ENCODE results near the gene MSH2.

DNA sequence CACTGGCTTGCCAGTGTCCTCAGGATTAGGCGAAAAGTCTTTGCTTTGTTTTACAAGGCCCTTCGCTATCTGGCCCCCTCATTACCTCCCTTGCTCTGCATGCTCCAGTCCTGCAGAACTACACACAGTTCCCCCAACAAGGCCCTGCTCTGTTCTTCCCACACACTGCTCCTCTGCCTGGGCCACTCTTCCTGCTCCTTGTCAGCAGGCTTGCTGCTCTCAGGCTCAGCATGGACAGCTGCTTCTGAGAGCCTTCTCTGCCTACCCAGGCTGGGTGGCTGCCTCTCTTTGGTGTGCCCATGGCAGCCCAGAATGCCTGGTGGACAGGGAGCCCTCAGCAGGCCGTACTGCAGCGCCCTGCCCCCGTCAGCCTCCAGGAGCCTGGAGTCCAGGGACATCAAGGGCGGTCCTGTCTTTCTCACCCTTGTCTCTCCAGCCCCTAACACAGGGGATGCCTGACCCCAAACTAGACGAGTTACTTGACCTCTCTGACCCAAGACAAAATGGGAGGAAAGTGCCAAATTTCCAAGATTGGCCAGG is 111.1 kb downstream of the MSH2 start:
- TF ChIP-seq, protein P1, sequence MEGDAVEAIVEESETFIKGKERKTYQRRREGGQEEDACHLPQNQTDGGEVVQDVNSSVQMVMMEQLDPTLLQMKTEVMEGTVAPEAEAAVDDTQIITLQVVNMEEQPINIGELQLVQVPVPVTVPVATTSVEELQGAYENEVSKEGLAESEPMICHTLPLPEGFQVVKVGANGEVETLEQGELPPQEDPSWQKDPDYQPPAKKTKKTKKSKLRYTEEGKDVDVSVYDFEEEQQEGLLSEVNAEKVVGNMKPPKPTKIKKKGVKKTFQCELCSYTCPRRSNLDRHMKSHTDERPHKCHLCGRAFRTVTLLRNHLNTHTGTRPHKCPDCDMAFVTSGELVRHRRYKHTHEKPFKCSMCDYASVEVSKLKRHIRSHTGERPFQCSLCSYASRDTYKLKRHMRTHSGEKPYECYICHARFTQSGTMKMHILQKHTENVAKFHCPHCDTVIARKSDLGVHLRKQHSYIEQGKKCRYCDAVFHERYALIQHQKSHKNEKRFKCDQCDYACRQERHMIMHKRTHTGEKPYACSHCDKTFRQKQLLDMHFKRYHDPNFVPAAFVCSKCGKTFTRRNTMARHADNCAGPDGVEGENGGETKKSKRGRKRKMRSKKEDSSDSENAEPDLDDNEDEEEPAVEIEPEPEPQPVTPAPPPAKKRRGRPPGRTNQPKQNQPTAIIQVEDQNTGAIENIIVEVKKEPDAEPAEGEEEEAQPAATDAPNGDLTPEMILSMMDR (IDR thresholded peaks at IDR 0.05; ENCODE audit: borderline replicate concordance, extremely low read depth, low read length, poor library complexity, severe bottlenecking): no peak
- no peak for TF ChIP-seq EZH2 (IDR thresholded peaks at IDR 0.05; ENCODE audit: borderline replicate concordance, low read depth, low read length, severe bottlenecking)

Measured in DND-41 (cell line).